Astrocyte (in vitro differentiated cells and primary cell): ENCODE data around the gene C10orf90. TPM values are rescaled to one million over a fixed set of nuclear protein-coding genes. Genes with fewer than 3 reads are reported as not detected.
A peak's percentile ranks its signal among the peaks of the same experiment; 100 is the strongest.

Experiments used
- DNase-seq: peaks from one replicate; pipeline ENCODE4 v3.0.0-alpha.2; 2010; ENCODE audit warnings: low read depth
- FAIRE-seq: peaks from 2 replicates; lab custom pipeline; 2011; peaks lifted over from hg19 to GRCh38; lab: Jason Lieb, UNC
- H2AFZ ChIP-seq: 2 replicates; pipeline ENCODE4 v1.6.0; 2012; ENCODE audit warnings: low read depth, low read length, inconsistent platforms
- H3K27ac ChIP-seq: 2 replicates; pipeline ENCODE4 v1.5.1; 2011; ENCODE audit warnings: low read depth, low read length, inconsistent platforms
- H3K27me3 ChIP-seq: 2 replicates; pipeline ENCODE4 v1.6.0; 2011; ENCODE audit warnings: low read length, inconsistent platforms; ENCODE audit not compliant: insufficient read depth
- H3K36me3 ChIP-seq: 2 replicates; pipeline ENCODE4 v1.5.1; 2011; ENCODE audit warnings: low read length, inconsistent platforms; ENCODE audit not compliant: insufficient read depth
- H3K4me1 ChIP-seq: 2 replicates; pipeline ENCODE4 v1.5.1; 2011; ENCODE audit warnings: low read length, inconsistent platforms; ENCODE audit not compliant: insufficient read depth
- H3K4me2 ChIP-seq: 2 replicates; pipeline ENCODE4 v1.6.0; 2012; ENCODE audit warnings: low read length, inconsistent platforms
- H3K4me3 ChIP-seq: 2 replicates; pipeline ENCODE4 v1.5.1; 2011; ENCODE audit warnings: low read depth, mild to moderate bottlenecking, low read length, inconsistent platforms; ENCODE audit not compliant: insufficient read depth
- H3K79me2 ChIP-seq: 2 replicates; pipeline ENCODE4 v1.6.0; 2012; ENCODE audit warnings: mild to moderate bottlenecking, low read length, inconsistent platforms; ENCODE audit not compliant: insufficient read depth
- H3K9ac ChIP-seq: 2 replicates; pipeline ENCODE4 v1.6.0; 2012; ENCODE audit warnings: mild to moderate bottlenecking, low read length, inconsistent platforms
- H3K9me3 ChIP-seq: 2 replicates; pipeline ENCODE4 v1.5.1; 2012; ENCODE audit warnings: low read depth, mild to moderate bottlenecking, low read length, inconsistent platforms; ENCODE audit not compliant: insufficient read depth
- H4K20me1 ChIP-seq: 2 replicates; pipeline ENCODE4 v1.6.0; 2012; ENCODE audit warnings: low read length, inconsistent platforms; ENCODE audit not compliant: insufficient read depth
- H3K27ac Mint-ChIP-seq: one replicate; pipeline ENCODE4 v1.8.0; 2021; ENCODE audit warnings: mild to moderate bottlenecking, mixed read lengths; ENCODE audit not compliant: unreplicated experiment
- H3K27me3 Mint-ChIP-seq: one replicate; pipeline ENCODE4 v1.8.0; 2021; ENCODE audit warnings: low read depth, mixed read lengths; ENCODE audit not compliant: unreplicated experiment
- H3K36me3 Mint-ChIP-seq: one replicate; pipeline ENCODE4 v1.8.0; 2021; ENCODE audit warnings: low read depth, mixed read lengths; ENCODE audit not compliant: unreplicated experiment
- H3K4me1 Mint-ChIP-seq: one replicate; pipeline ENCODE4 v1.8.0; 2021; ENCODE audit warnings: low read depth, mixed read lengths; ENCODE audit not compliant: unreplicated experiment
- H3K4me3 Mint-ChIP-seq: one replicate; pipeline ENCODE4 v1.8.0; 2021; ENCODE audit warnings: mild to moderate bottlenecking, moderate library complexity, mixed read lengths; ENCODE audit not compliant: unreplicated experiment
- H3K9me3 Mint-ChIP-seq: one replicate; pipeline ENCODE4 v1.8.0; 2021; ENCODE audit warnings: mild to moderate bottlenecking, mixed read lengths; ENCODE audit not compliant: unreplicated experiment
- EZH2 ChIP-seq: IDR thresholded peaks from 2 replicates; pipeline ENCODE4 v1.6.1; 2012; ENCODE audit warnings: mild to moderate bottlenecking, low read length, inconsistent platforms; ENCODE audit not compliant: insufficient read depth
- total RNA-seq: library from RNA; stranded (reverse); gene quantifications from 2 replicates; pipeline ENCODE4 v1.2.1, GENCODE V29; 2021
- TF ChIP-seq, protein P1 (sequence below): IDR thresholded peaks from 2 replicates; pipeline ENCODE4 v1.5.1; 2011; ENCODE audit warnings: low read depth, mild to moderate bottlenecking, inconsistent platforms, low read length, moderate library complexity; ENCODE audit not compliant: insufficient read depth

C10orf90 gene
- total RNA-seq, 1 donor from 2014 or later = not detected

DNA sequence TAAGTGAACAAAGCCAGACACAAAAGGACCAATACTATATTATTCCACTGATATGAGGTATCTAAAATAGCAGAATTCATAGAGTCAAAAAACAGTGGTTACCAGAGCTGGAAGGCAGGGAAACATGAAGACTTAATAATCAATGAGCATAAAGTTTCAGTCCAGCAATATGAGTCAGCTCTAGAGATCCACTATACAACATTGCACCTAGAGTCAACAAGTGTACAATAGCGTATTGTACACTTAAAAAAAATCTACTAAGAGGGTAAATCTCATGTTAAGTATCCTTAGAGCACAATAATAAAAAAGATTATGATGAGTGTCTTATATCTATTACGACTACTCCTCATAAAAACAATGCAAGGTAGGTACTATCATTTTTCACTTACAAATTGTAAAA lies 36.1 kb downstream of the C10orf90 start:
- H3K27me3 ChIP-seq = peaks cover 8% of the 10 kb centered on the region
- Mint-ChIP-seq H3K4me1 (no peaks in the 10 kb centered on the region), H3K4me3 (no peak overlapping the region), H3K27ac (no peak overlapping the region), H3K27me3 (peaks cover 34% of the 10 kb centered on the region), H3K9me3 (peaks cover 11% of the 10 kb centered on the region), H3K36me3 (peaks cover 7% of the 10 kb centered on the region)
- H3K4me2 ChIP-seq = no peak overlapping the region
- H3K4me3 ChIP-seq = no peak overlapping the region
- no peak overlapping the region for H3K9ac ChIP-seq
- no peak overlapping the region for H3K27ac ChIP-seq
- DNase-seq = no peak
- H4K20me1 ChIP-seq = no peaks in the 10 kb centered on the region
- no peaks in the 10 kb centered on the region for H3K9me3 ChIP-seq
- no peak overlapping the region for H2AFZ ChIP-seq
- no peaks in the 10 kb centered on the region for H3K36me3 ChIP-seq
- H3K79me2 ChIP-seq = no peaks in the 10 kb centered on the region
- peaks cover 8% of the 10 kb centered on the region for H3K4me1 ChIP-seq
- TF ChIP-seq, protein P1, sequence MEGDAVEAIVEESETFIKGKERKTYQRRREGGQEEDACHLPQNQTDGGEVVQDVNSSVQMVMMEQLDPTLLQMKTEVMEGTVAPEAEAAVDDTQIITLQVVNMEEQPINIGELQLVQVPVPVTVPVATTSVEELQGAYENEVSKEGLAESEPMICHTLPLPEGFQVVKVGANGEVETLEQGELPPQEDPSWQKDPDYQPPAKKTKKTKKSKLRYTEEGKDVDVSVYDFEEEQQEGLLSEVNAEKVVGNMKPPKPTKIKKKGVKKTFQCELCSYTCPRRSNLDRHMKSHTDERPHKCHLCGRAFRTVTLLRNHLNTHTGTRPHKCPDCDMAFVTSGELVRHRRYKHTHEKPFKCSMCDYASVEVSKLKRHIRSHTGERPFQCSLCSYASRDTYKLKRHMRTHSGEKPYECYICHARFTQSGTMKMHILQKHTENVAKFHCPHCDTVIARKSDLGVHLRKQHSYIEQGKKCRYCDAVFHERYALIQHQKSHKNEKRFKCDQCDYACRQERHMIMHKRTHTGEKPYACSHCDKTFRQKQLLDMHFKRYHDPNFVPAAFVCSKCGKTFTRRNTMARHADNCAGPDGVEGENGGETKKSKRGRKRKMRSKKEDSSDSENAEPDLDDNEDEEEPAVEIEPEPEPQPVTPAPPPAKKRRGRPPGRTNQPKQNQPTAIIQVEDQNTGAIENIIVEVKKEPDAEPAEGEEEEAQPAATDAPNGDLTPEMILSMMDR = no peak
- no peak for TF ChIP-seq EZH2
- no peak for FAIRE-seq

GRCh38 chr10:126632705-126633104 lies 37.8 kb downstream of the C10orf90 start:
- Histone ChIP-seq H3K79me2 (no peaks in the 10 kb centered on the region), H3K36me3 (no peaks in the 10 kb centered on the region), H3K4me1 (peaks cover 8% of the 10 kb centered on the region), H3K27ac (no peak overlapping the region), H2AFZ (no peak overlapping the region), H3K9ac (no peak overlapping the region), H3K27me3 (peaks cover 8% of the 10 kb centered on the region), H4K20me1 (no peaks in the 10 kb centered on the region), H3K9me3 (no peaks in the 10 kb centered on the region), H3K4me2 (no peak overlapping the region), H3K4me3 (no peak overlapping the region)
- Mint-ChIP-seq H3K9me3 (peaks cover 7% of the 10 kb centered on the region), H3K4me1 (no peaks in the 10 kb centered on the region), H3K27ac (no peak overlapping the region), H3K27me3 (peaks cover 45% of the 10 kb centered on the region), H3K4me3 (no peak overlapping the region), H3K36me3 (peaks cover 2% of the 10 kb centered on the region)
- DNase-seq (no peak), FAIRE-seq (no peak)
- TF ChIP-seq, protein P1 = no peak
- no peak for TF ChIP-seq EZH2

GRCh38 chr10:126629925-126630624 lies 40.4 kb downstream of the C10orf90 start:
- DNase-seq = no peak
- FAIRE-seq = no peak
- no peak overlapping the region for H3K4me3 Mint-ChIP-seq

More at GRCh38 chr10:126629925-126630624, 40.4 kb downstream of the C10orf90 start:
- H3K9ac ChIP-seq = no peak overlapping the region
- H3K27ac ChIP-seq = no peak overlapping the region
- TF ChIP-seq EZH2 = no peak
- TF ChIP-seq, protein P1 = no peak
- Mint-ChIP-seq H3K27me3 (peaks cover 51% of the 10 kb centered on the region), H3K27ac (peak overlapping the region; percentile 26), H3K4me1 (no peaks in the 10 kb centered on the region), H3K36me3 (no peaks in the 10 kb centered on the region), H3K9me3 (peaks cover 3% of the 10 kb centered on the region)
- no peaks in the 10 kb centered on the region for H3K9me3 ChIP-seq
- H4K20me1 ChIP-seq = no peaks in the 10 kb centered on the region
- no peak overlapping the region for H3K4me3 ChIP-seq
- no peaks in the 10 kb centered on the region for H3K36me3 ChIP-seq
- no peaks in the 10 kb centered on the region for H3K79me2 ChIP-seq
- no peak overlapping the region for H2AFZ ChIP-seq
- no peak overlapping the region for H3K4me2 ChIP-seq
- H3K4me1 ChIP-seq = peaks cover 8% of the 10 kb centered on the region
- H3K27me3 ChIP-seq = peaks cover 8% of the 10 kb centered on the region
